Measurements from ENCODE around the gene PSMG3. TPM values are rescaled to one million over a fixed set of nuclear protein-coding genes. Genes with fewer than 3 reads are reported as not detected.

Gene PSMG3
- total and polyA plus RNA-seq, 7 donors, result 11.8 to 59.1 (median 18.2) TPM

GRCh38 chr7:1542841-1543747 is 26.7 kb downstream of the PSMG3 start:
- intact Hi-C loops (cut with DNase I), result no loop called here
- peaks cover 0 to 69% of the 10 kb centered on the region in 2 donors for H3K36me3 ChIP-seq (ENCODE audit: insufficient read depth in 1 of 2, low read depth in 1 of 2)
- H3K4me1 ChIP-seq, result peaks cover 10% of the 10 kb centered on the region
- H3K9me3 ChIP-seq, result no peaks in the 10 kb centered on the region
- H3K4me3 ChIP-seq, result no peak overlapping the region
- ATAC-seq (no peak), DNase-seq (peak in 1 of 2 donors; percentile 69)
- H3K27me3 ChIP-seq (ENCODE audit: insufficient read depth in 3 of 3, low read length in 2 of 3), result no peaks in the 10 kb centered on the region
- H3K27ac ChIP-seq, result peak overlapping the region; percentile 16
- TF ChIP-seq CTCF (IDR thresholded peaks at IDR 0.05), result no peak
- 76 to 80% (median 79%) methylated on average over 38 of the region's 38 CpGs for WGBS, 3 donors

GRCh38 chr7:1542329-1542728 is 27.5 kb downstream of the PSMG3 start:
- Histone ChIP-seq H3K36me3 (ENCODE audit: insufficient read depth in 1 of 2, low read depth in 1 of 2) (peaks cover 0 to 63% of the 10 kb centered on the region in 2 donors), H3K9me3 (no peaks in the 10 kb centered on the region), H3K4me1 (peaks cover 17% of the 10 kb centered on the region), H3K27ac (peak overlapping the region; percentile 16), H3K27me3 (ENCODE audit: insufficient read depth in 3 of 3, low read length in 2 of 3) (no peaks in the 10 kb centered on the region), H3K4me3 (no peak overlapping the region)
- intact Hi-C loops (cut with DNase I), result no loop called here
- peak in 1 of 2 donors; percentile 48 for DNase-seq
- no peak for TF ChIP-seq CTCF (IDR thresholded peaks at IDR 0.05)
- ATAC-seq, result no peak
- 86 to 90% (median 89%) methylated on average over 18 to 21 of the region's 21 CpGs for WGBS, 3 donors

- no peak for TF ChIP-seq CTCF (IDR thresholded peaks at IDR 0.05)
- 86 to 91% (median 89%) methylated on average over 29 to 33 of the region's 33 CpGs for WGBS, 3 donors
- DNase-seq (peak in 1 of 2 donors; percentile 47), ATAC-seq (no peak)
- no peak overlapping the region for H3K4me3 ChIP-seq
- no peak overlapping the region for H3K27ac ChIP-seq
- no peaks in the 10 kb centered on the region for H3K27me3 ChIP-seq (ENCODE audit: insufficient read depth in 3 of 3, low read length in 2 of 3)
- H3K4me1 ChIP-seq, result peaks cover 22% of the 10 kb centered on the region
- H3K36me3 ChIP-seq (ENCODE audit: insufficient read depth in 1 of 2, low read depth in 1 of 2), result peaks cover 0 to 59% of the 10 kb centered on the region in 2 donors
- no peaks in the 10 kb centered on the region for H3K9me3 ChIP-seq
- intact Hi-C loops (cut with DNase I), result no loop called here
Observed at GRCh38 chr7:1541431-1542162, 28.2 kb downstream of the PSMG3 start.

GRCh38 chr7:1540776-1541271 is 29.0 kb downstream of the PSMG3 start:
- Histone ChIP-seq H3K4me3 (no peak overlapping the region), H3K27me3 (ENCODE audit: insufficient read depth in 3 of 3, low read length in 2 of 3) (no peaks in the 10 kb centered on the region), H3K27ac (no peak overlapping the region), H3K4me1 (peaks cover 30% of the 10 kb centered on the region), H3K36me3 (ENCODE audit: insufficient read depth in 1 of 2, low read depth in 1 of 2) (peaks cover 0 to 59% of the 10 kb centered on the region in 2 donors), H3K9me3 (no peaks in the 10 kb centered on the region)
- no peak for TF ChIP-seq CTCF (IDR thresholded peaks at IDR 0.05)
- intact Hi-C loops (cut with DNase I), result no loop called here
- ATAC-seq (no peak), DNase-seq (peak in 1 of 2 donors; percentile 49)
- 80 to 88% (median 82%) methylated on average over 31 of the region's 31 CpGs for WGBS, 3 donors

Measured in psoas muscle (tissue), 8 donors.